H9 (cell line): ENCODE results near the gene ZKSCAN5. TPM values are rescaled to one million over a fixed set of nuclear protein-coding genes. Genes with fewer than 3 reads are reported as not detected.

Experiments
- DNase-seq: peaks from one replicate; pipeline ENCODE4 v3.0.0-alpha.2; 2017
- H2AFZ ChIP-seq: one replicate; pipeline ENCODE4 v1.6.1; 2013; ENCODE audit warnings: mild to moderate bottlenecking, low read length, control low read depth, moderate library complexity
- H2AK5ac ChIP-seq: 2 replicates; pipeline ENCODE4 v1.6.1; 2013; ENCODE audit warnings: low read length, control low read depth, mixed read lengths; ENCODE audit not compliant: insufficient read length
- H2BK120ac ChIP-seq: one replicate; pipeline ENCODE4 v1.6.1; 2013; ENCODE audit warnings: low read depth, mild to moderate bottlenecking, low read length, control low read depth, inconsistent platforms; ENCODE audit not compliant: poor library complexity, severe bottlenecking
- H2BK12ac ChIP-seq: 2 replicates; pipeline ENCODE4 v1.6.1; 2013; ENCODE audit warnings: low read length, control low read depth, mixed read lengths, low read depth; ENCODE audit not compliant: insufficient read length
- H2BK15ac ChIP-seq: 2 replicates; pipeline ENCODE4 v1.6.1; 2013; ENCODE audit warnings: low read depth, low read length, control low read depth
- H2BK20ac ChIP-seq: one replicate; pipeline ENCODE4 v1.6.1; 2013; ENCODE audit warnings: low read depth, mild to moderate bottlenecking, low read length, control low read depth, inconsistent platforms; ENCODE audit not compliant: poor library complexity, severe bottlenecking
- H2BK5ac ChIP-seq: 2 replicates; pipeline ENCODE4 v1.6.1; 2013; ENCODE audit warnings: low read length, control low read depth, mixed read lengths; ENCODE audit not compliant: insufficient read length
- H3K14ac ChIP-seq: 2 replicates; pipeline ENCODE4 v1.6.1; 2013; ENCODE audit warnings: low read length, control low read depth; ENCODE audit not compliant: insufficient read depth
- H3K18ac ChIP-seq: 2 replicates; pipeline ENCODE4 v1.6.1; 2013; ENCODE audit warnings: low read depth, mild to moderate bottlenecking, mixed read lengths, low read length, control low read depth; ENCODE audit not compliant: insufficient read length
- H3K23ac ChIP-seq: 2 replicates; pipeline ENCODE4 v1.6.1; 2013; ENCODE audit warnings: low read length, control low read depth, mixed read lengths, low read depth; ENCODE audit not compliant: insufficient read length
- H3K23me2 ChIP-seq: 2 replicates; pipeline ENCODE4 v1.6.1; 2013; ENCODE audit warnings: low read depth, mild to moderate bottlenecking, mixed read lengths, low read length, control low read depth; ENCODE audit not compliant: insufficient read length, poor library complexity, severe bottlenecking
- H3K27ac ChIP-seq: 2 replicates; pipeline ENCODE4 v1.5.1; 2013; ENCODE audit warnings: low read length, control low read depth, mixed read lengths, low read depth; ENCODE audit not compliant: insufficient read length
- H3K27me3 ChIP-seq: 2 replicates; pipeline ENCODE4 v1.6.1; 2013; ENCODE audit warnings: low read length, control low read depth, inconsistent platforms; ENCODE audit not compliant: insufficient read depth
- H3K4ac ChIP-seq: 2 replicates; pipeline ENCODE4 v1.6.1; 2013; ENCODE audit warnings: low read depth, mild to moderate bottlenecking, control low read depth, inconsistent platforms, low read length, moderate library complexity
- H3K4me1 ChIP-seq: 2 replicates; pipeline ENCODE4 v1.6.1; 2013; ENCODE audit warnings: low read length, control low read depth, inconsistent platforms; ENCODE audit not compliant: insufficient read depth
- H3K4me2 ChIP-seq: 2 replicates; pipeline ENCODE4 v1.6.1; 2013; ENCODE audit warnings: low read length, control low read depth, mixed read lengths; ENCODE audit not compliant: insufficient read length, insufficient read depth
- H3K56ac ChIP-seq: 2 replicates; pipeline ENCODE4 v1.6.1; 2013; ENCODE audit warnings: low read depth, mild to moderate bottlenecking, mixed read lengths, low read length, control low read depth; ENCODE audit not compliant: insufficient read length
- H3K79me1 ChIP-seq: 2 replicates; pipeline ENCODE4 v1.6.1; 2013; ENCODE audit warnings: low read depth, mild to moderate bottlenecking, moderate library complexity, low read length, control low read depth, inconsistent platforms; ENCODE audit not compliant: insufficient read depth, poor library complexity, severe bottlenecking
- H3K79me2 ChIP-seq: 2 replicates; pipeline ENCODE4 v1.6.1; 2013; ENCODE audit warnings: low read length, control low read depth, inconsistent platforms; ENCODE audit not compliant: insufficient read depth
- H3K9ac ChIP-seq: 2 replicates; pipeline ENCODE4 v1.6.1; 2013; ENCODE audit warnings: low read length, control low read depth, mixed read lengths; ENCODE audit not compliant: insufficient read length; ENCODE audit errors: extremely low read depth
- H3K9me3 ChIP-seq: one replicate; pipeline ENCODE4 v1.6.1; 2013; ENCODE audit warnings: low read depth, low read length, inconsistent platforms; ENCODE audit not compliant: control insufficient read depth
- H3T11ph ChIP-seq: one replicate; pipeline ENCODE4 v1.6.1; 2013; ENCODE audit warnings: mild to moderate bottlenecking, low read length, control low read depth, inconsistent platforms
- H4K20me1 ChIP-seq: one replicate; pipeline ENCODE4 v1.6.1; 2013; ENCODE audit not compliant: control insufficient read depth, insufficient read length, insufficient read depth
- H4K5ac ChIP-seq: 2 replicates; pipeline ENCODE4 v1.6.1; 2013; ENCODE audit warnings: low read depth, mild to moderate bottlenecking, mixed read lengths, low read length, control low read depth; ENCODE audit not compliant: insufficient read length
- H4K8ac ChIP-seq: replicated peaks from 2 replicates; pipeline ENCODE4 v1.6.1; 2013; ENCODE audit warnings: low read length, control low read depth, mixed read lengths, low read depth; ENCODE audit not compliant: insufficient read length
- H4K91ac ChIP-seq: 2 replicates; pipeline ENCODE4 v1.6.1; 2013; ENCODE audit warnings: low read depth, mild to moderate bottlenecking, moderate library complexity, mixed read lengths, low read length, control low read depth; ENCODE audit not compliant: insufficient read length
- H3K27ac Mint-ChIP-seq, 3 experiments: 2 replicates in 2 of 3; 3 replicates in 1 of 3; pipeline ENCODE4 v1.8.0; 2020 to 2021; ENCODE audit warnings: mixed read lengths in 3 of 3, mild to moderate bottlenecking in 1 of 3, moderate library complexity in 1 of 3
- H3K27me3 Mint-ChIP-seq: 2 replicates; pipeline ENCODE4 v1.8.0; 2021; ENCODE audit warnings: low read depth, mild to moderate bottlenecking, moderate library complexity, mixed read lengths
- H3K36me3 Mint-ChIP-seq, 3 experiments: 2 replicates in 2 of 3; 3 replicates in 1 of 3; pipeline ENCODE4 v1.8.0; 2020 to 2021; ENCODE audit warnings: low read depth in 3 of 3, mixed read lengths in 3 of 3; ENCODE audit not compliant: insufficient read depth in 1 of 3
- H3K4me1 Mint-ChIP-seq, 2 experiments: 2 replicates each; pipeline ENCODE4 v1.8.0; 2020; ENCODE audit warnings: mixed read lengths in 2 of 2
- H3K4me3 Mint-ChIP-seq, 2 experiments: 2 replicates in 1 of 2; 3 replicates in 1 of 2; pipeline ENCODE4 v1.8.0; 2020 to 2021; ENCODE audit warnings: mild to moderate bottlenecking in 2 of 2, mixed read lengths in 2 of 2, moderate library complexity in 1 of 2
- H3K9me3 Mint-ChIP-seq, 2 experiments: 2 replicates in 1 of 2; 3 replicates in 1 of 2; pipeline ENCODE4 v1.8.0; 2020; ENCODE audit warnings: mild to moderate bottlenecking in 2 of 2, mixed read lengths in 2 of 2, moderate library complexity in 1 of 2
- CTCF ChIP-seq: fragments of 200-600 bp; sonication (generic); conservative IDR thresholded peaks from 3 replicates; pipeline ENCODE4 v1.8.0; 2021; ENCODE audit warnings: antibody characterized with exemption, mild to moderate bottlenecking
- WGBS: extraction: QIAGEN DNeasy Blood & Tissue Kit; methylation state at CpG from one replicate; pipeline ENCODE4 v1.1.7; 2013; ENCODE audit warnings: missing lambda C conversion rate, low lambda C conversion rate, mixed read lengths; ENCODE audit not compliant: insufficient read length; ENCODE audit errors: extremely low coverage; 5-methylcytosine and 5-hydroxymethylcytosine counted together
- total RNA-seq: library from RNA; stranded (reverse); gene quantifications from 2 replicates; pipeline ENCODE4 v1.2.1, GENCODE V29; 2021

Gene ZKSCAN5
- total RNA-seq, 1 experiment from 2014 or later = 16.6 TPM

- Histone ChIP-seq H2BK12ac (no peak overlapping the region), H3K23ac (no peak overlapping the region), H3K9ac (peak overlapping the region; percentile 92), H3K4ac (no peak overlapping the region), H2BK5ac (no peak overlapping the region), H4K8ac (no peak overlapping the region), H2BK120ac (no peak overlapping the region), H3K9me3 (no peaks in the 10 kb centered on the region), H2AFZ (no peak overlapping the region), H3K18ac (no peak overlapping the region), H4K20me1 (no peaks in the 10 kb centered on the region), H3K14ac (0 out of 2 replicates have a peak overlapping the region, but pooled peaks have one; percentile 90), H3K27me3 (no peaks in the 10 kb centered on the region), H3K27ac (no peak overlapping the region), H2BK15ac (no peak overlapping the region), H3K4me2 (peak overlapping the region; percentile 85), H2AK5ac (no peak overlapping the region), H4K91ac (no peak overlapping the region), H2BK20ac (no peak overlapping the region), H3K4me1 (no peaks in the 10 kb centered on the region), H3K56ac (no peak overlapping the region), H4K5ac (no peak overlapping the region), H3T11ph (no peak overlapping the region), H3K79me2 (no peaks in the 10 kb centered on the region), H3K79me1 (no peaks in the 10 kb centered on the region), H3K23me2 (peaks cover 5% of the 10 kb centered on the region)
- WGBS = no CpG with 5 or more reads among the region's 15 CpGs
- H3K9me3 Mint-ChIP-seq = peaks cover 25 to 28% of the 10 kb centered on the region in 2 experiments; a peak in 4 of 5 replicates
- H3K4me1 Mint-ChIP-seq = peaks cover 9 to 14% of the 10 kb centered on the region in 2 experiments; a peak in 3 of 4 replicates
- TF ChIP-seq CTCF = no peak
- H3K27ac Mint-ChIP-seq = peak overlapping the region in 2 of 3 experiments; percentile 94 to 96; a peak in 3 of 7 replicates
- H3K36me3 Mint-ChIP-seq = peaks cover 32 to 36% (median 34%) of the 10 kb centered on the region in 3 experiments
- H3K27me3 Mint-ChIP-seq = no peaks in the 10 kb centered on the region
- H3K4me3 Mint-ChIP-seq = peak overlapping the region; percentile 87 to 91
- DNase-seq = no peak
These were observed 46.9 kb downstream of the ZKSCAN5 start for GRCh38 chr7:99551334-99551733.
